NCI-H1105 (cell line): ENCODE data around the gene KRTAP9-8.
"Not testable (repeated sequence)": the region's sequence is repeated elsewhere in the genome, so short reads cannot be mapped to it uniquely, and the experiment has no call there.

ENCODE experiments used
- DNase-seq: peaks from one replicate; lab custom pipeline; 2025; lab: John Stamatoyannopoulos, UW

Gene KRTAP9-8

DNA sequence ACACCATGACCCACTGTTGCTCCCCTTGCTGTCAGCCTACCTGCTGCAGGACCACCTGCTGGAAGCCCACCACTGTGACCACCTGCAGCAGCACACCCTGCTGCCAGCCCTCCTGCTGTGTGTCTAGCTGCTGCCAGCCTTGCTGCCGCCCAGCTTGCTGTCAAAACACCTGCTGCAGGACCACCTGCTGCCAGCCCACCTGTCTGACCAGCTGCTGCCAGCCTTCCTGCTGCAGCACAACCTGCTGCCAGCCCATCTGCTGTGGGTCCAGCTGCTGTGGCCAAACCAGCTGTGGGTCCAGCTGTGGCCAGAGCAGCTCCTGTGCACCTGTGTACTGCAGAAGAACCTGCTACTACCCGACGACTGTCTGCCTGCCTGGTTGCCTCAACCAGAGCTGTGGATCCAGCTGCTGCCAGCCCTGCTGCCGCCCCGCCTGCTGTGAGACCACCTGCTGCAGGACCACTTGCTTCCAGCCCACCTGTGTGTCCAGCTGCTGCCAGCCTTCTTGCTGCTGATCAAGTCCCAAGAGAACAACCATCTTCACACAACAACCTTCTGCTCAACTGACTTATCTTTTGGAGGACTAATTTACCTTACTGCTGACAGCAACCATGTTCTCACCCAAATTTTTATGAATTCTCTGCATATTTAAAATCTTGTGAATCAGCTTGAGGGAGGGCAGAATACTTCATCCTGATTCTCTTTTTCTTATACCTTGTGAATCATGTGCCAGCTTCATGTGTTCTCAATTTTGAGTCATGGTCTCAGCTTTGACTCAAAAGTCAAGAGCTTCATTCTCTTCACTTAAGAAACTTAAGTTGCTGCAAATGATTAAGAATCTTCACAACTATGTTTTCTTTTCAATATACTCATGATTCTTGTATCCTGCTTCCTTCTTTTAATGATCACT is 17.8 kb downstream of the KRTAP9-8 start, which contains the start of gene KRTAP9-9:
TSS of gene KRTAP9-9 (plus strand) at position 4 of the 910 bp plus-strand sequence.
- not testable (repeated sequence) for DNase-seq

DNA sequence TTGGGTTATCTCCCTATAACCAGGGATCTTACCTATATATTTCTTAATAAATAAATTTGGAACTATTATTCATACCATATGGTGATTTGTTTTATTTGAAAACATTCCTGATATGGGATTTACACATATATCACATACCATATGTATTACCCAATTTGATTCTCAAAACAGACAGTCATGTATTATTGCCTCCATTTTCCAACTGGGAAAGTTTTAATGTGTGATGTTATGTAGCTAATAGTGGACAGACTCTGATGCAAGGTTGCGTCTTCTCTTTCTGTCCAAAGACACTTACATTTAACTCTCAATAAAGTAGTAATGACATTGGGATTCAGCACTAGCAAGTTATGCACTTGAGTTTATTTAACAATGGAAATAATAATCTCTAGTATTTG is 18.5 kb downstream of the KRTAP9-8 start:
- no peak for DNase-seq

DNA sequence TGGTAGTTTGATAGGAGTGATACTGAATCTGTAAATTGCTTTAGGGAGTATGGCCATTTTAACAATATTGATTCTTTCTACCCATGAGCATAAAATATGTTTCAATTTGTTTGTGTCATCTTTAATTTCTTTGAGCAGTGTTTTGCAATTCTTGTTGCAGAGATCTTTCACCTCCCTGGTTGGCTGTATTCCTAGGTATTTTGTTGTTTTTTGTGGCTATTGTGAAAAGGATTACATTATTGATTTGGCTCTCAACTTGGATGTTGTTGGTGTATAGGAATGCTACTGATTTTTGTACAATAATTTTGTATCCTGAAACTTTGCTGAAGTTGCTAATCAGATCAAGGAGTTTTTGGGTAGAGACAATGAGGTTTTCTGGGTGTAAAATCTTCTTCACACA is 20.6 kb downstream of the KRTAP9-8 start:
- no peak for DNase-seq

DNA sequence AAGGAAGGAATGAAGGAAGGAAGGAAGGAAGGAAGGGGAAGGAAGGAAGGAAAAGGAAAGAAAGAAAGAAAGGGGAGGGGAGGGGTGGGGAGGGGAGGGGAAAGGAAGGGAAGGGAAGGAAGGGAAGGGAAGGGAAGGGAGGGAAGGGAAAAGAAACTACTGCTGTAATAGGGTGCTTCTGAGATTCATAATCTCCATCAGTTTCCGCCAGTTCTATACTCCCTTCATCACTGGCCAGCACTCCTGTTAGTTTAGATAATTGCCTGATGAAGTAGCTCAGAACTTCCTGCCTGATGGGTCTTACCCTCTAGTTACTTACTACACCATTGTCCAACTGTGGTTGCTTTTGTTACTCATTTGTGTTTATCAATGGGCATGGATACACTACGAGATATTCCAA is 25.4 kb downstream of the KRTAP9-8 start:
- no peak for DNase-seq

DNA sequence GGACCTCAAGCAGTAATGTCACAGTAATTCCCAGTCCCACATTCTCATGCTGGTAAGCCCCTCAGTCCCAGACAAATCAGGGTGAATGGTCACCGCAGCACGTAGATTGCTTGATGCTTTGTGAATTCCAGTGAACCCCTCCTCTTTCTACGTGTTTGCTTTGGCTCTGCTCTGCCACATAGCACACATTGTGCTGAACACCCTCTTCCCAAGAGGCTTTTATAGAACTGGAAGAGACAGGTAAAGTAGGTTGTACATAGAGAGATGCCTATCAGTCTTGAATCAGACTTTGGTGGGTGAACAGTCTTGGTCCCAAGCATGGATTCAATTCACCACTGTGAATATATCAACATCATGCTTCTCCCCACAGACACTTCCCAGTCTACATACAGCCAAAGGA is 26.8 kb downstream of the KRTAP9-8 start:
- no peak for DNase-seq

DNA sequence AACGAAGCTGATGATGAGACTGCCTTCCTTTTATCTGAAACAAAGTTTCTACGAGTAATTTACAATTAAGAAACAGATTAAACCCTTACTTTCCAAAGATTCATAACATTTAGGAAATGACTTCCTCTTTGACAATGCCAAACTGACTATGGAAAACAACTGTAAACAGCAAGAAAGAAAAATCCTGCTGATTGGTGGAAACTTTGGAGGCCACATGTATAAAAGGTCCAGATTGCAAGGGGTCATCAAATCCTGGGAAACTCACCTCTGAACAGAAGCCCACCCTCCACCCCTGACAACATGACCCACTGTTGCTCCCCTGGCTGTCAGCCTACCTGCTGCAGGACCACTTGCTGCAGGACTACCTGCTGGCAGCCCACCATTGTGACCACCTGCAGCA is 27.3 kb downstream of the KRTAP9-8 start, which contains the start of gene KRTAP9-6:
TSS of gene KRTAP9-6 (plus strand) at position 301 of the 400 bp plus-strand sequence. CDS start at position 301, 0 bp downstream.
- DNase-seq = no peak

DNA sequence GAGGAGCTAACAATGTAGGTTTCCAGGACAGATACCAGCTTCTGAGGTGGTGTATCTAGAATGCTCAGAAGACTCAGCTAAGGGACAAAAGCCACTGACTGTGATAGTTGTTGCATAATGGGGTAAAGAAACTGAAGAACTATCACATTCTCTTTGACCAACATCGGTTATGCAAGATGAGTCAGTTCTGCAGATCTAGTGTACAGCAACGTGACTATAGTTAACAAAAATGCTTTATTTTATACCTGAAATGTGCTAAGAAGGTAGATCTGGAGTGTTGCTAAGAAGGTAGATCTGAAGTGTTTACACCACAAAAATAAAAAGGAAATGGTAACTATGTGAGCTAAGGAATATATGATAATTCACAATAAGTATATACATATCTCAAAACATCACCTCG is 29.9 kb downstream of the KRTAP9-8 start:
- no peak for DNase-seq

DNA sequence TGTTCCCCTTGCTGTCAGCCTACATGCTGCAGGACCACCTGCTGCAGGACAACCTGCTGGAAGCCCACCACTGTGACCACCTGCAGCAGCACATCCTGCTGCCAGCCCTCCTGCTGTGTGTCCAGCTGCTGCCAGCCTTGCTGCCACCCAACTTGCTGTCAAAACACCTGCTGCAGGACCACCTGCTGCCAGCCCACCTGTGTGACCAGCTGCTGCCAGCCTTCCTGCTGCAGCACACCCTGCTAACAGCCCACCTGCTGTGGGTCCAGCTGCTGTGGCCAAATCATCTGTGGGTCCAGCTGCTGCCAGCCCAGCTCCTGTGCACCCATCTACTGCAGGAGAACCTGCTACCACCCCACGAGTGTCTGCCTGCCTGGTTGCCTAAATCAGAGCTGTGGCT is 33.5 kb downstream of the KRTAP9-8 start:
- DNase-seq = not testable (repeated sequence)

DNA sequence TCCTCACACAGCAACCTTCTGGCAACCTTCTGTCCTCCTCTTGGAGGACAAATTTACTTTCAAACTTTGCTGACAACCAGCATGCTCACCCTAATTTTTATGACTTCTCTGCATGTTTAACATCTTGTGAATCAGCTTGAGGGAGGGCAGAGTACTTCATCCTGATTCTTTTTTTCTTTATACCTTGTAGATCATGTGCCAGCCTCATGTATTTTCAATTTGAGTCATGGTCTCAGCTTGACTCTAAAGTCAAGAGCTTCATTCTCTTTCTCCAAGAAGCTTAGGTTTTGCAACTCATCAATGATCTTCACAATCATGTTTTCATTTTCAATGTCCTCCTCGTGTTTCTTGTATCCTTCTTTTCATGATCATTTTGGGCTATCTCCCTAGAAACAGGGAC is 34.1 kb downstream of the KRTAP9-8 start:
- DNase-seq = no peak

DNA sequence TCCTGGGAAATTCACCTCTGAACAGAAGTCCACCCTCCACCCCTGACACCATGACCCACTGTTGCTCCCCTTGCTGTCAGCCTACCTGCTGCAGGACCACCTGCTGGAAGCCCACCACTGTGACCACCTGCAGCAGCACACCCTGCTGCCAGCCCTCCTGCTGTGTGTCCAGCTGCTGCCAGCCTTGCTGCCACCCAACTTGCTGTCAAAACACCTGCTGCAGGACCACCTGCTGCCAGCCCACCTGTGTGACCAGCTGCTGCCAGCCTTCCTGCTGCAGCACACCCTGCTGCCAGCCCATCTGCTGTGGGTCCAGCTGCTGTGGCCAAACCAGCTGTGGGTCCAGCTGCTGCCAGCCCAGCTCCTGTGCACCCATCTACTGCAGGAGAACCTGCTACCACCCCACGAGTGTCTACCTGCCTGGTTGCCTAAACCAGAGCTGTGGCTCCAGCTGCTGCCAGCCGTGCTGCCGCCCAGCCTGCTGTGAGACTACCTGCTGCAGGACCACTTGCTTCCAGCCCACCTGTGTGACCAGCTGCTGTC is 37.9 kb downstream of the KRTAP9-8 start, which contains the start of gene KRTAP9-7:
TSS of gene KRTAP9-7 (plus strand) at position 51 of the 543 bp plus-strand sequence. CDS start at position 51, 0 bp downstream.
- not testable (repeated sequence) for DNase-seq

DNA sequence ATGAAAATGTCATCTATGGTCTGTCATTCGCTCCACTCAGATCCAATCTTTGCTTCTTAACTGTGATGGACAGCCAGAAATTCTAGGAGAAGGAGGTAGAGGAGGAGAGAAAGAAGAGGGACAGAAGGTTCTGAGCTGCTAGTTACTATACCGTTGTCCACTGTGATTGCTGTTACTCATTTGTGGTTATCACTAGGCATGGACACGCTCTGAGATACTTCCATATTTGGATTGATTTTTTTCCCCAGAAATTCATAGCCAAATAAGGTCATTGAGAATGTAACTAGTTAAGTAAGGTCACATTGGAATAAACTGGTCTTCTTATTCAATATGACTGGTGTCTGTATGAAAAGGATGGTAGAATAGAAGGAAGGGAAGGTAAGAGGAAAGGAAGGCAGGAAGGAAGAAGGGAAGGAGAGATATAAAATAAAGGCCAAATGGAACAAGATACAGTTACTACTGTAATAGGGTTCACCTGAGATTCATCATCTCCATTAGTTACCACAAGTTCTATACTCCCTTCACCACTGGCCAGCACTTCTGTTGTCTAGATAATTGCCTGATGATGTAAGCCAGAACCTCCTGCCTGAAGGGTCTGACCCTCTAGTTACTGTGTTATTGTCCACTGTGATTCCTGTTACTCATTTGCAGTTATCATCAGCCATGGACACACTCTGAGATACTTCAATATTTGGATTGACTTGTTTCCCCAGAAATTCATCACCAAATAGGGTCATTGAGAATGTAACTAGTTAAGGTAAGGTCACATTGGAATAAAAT is 40.6 kb downstream of the KRTAP9-8 start:
- DNase-seq = no peak

DNA sequence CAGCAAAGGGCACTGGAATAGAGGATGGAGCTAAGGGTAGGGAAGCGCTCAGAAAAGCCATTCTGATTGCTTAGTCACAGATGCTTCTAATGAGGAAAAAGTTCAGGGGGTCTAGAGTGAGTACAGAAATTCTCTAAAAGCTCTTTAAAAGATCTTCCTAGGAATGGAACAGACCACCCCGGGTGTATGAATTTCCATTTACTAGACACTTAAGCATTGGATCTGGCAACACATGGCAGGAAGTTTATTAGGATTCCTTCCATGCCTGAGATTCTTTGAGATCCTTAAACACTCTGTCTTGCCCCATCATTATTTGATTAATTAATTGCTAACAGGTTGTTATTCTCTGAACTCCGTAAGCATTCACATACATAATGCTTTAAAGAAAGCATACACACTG is 46.2 kb downstream of the KRTAP9-8 start:
- DNase-seq = no peak

DNA sequence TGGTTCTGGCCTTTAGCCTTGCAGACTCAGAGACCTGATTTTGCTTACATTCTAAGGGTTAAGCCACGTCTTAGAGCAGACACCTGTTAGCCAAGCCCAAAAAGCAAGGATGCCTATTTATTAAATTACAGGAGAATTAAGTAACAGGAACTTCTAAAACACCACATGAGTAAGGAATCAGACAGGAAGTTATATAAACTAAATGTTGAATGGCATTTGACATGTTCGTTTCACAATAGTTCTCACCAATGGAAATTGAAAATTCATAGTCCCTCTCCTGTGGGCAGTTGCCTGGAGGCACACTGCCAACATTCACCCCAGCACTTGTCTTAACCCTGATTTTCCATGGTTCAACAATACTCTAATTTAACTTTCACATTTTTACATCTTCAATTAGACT is 46.7 kb downstream of the KRTAP9-8 start:
- no peak for DNase-seq

DNA sequence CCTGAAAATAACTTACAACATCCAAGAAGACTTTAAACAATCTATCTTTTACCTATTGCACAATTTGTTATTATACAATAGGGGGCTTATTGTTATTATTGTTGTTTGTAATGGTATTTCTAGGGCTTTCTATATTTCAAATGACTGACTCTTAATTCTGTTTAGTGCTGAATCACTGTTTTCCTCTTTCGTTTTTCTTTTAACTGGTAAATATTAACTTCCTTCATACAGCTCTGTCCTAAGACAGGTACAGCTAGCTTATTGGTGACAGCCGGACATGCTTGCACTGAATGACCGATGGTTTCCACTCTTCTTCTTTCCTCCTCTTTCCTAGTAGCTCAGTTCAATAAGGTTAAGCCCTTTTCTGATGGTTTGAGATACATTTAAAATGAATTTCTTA is 49.3 kb downstream of the KRTAP9-8 start:
- no peak for DNase-seq
